NCI-H1930 (cell line): ENCODE results near the gene XDH.

Experiments used
- DNase-seq, 2 experiments: peaks; one replicate each; lab custom pipeline; 2025; lab: John Stamatoyannopoulos, UW

XDH gene

GRCh38 chr2:31402388-31402787, 12.2 kb downstream of the XDH start:
- DNase-seq = no peak

- DNase-seq = no peak
Observed at GRCh38 chr2:31401580-31401979, 13.0 kb downstream of the XDH start.

- DNase-seq = no peak
Observed at GRCh38 chr2:31398881-31399280, 15.7 kb downstream of the XDH start.

- DNase-seq = no peak
Observed at GRCh38 chr2:31397094-31397493, 17.4 kb downstream of the XDH start.

- DNase-seq = no peak
Observed at GRCh38 chr2:31390324-31390723, 24.2 kb downstream of the XDH start.

- DNase-seq = no peak
Observed at GRCh38 chr2:31388736-31389135, 25.8 kb downstream of the XDH start.

- no peak for DNase-seq
Observed at GRCh38 chr2:31387850-31388249, 26.7 kb downstream of the XDH start.

GRCh38 chr2:31386648-31387047, 27.9 kb downstream of the XDH start:
- no peak for DNase-seq

- DNase-seq = no peak
Observed at GRCh38 chr2:31386172-31386571, 28.4 kb downstream of the XDH start.

- DNase-seq = no peak
Observed at GRCh38 chr2:31384771-31385276, 29.7 kb downstream of the XDH start.

- DNase-seq = no peak
Observed at GRCh38 chr2:31384351-31384750, 30.2 kb downstream of the XDH start.

GRCh38 chr2:31383471-31384153, 30.9 kb downstream of the XDH start:
- no peak for DNase-seq

GRCh38 chr2:31382452-31383120, 32.0 kb downstream of the XDH start:
- no peak for DNase-seq

GRCh38 chr2:31381601-31382000, 32.9 kb downstream of the XDH start:
- DNase-seq = no peak

- no peak for DNase-seq
Observed at GRCh38 chr2:31380243-31380642, 34.3 kb downstream of the XDH start.

- DNase-seq = no peak
Observed at GRCh38 chr2:31379747-31380146, 34.8 kb downstream of the XDH start.

- DNase-seq = no peak
Observed at GRCh38 chr2:31378791-31379501, 35.6 kb downstream of the XDH start.

GRCh38 chr2:31378389-31378788, 36.2 kb downstream of the XDH start:
- no peak for DNase-seq

- DNase-seq = no peak
Observed at GRCh38 chr2:31373127-31373526, 41.4 kb downstream of the XDH start.

- no peak for DNase-seq
Observed at GRCh38 chr2:31372097-31372496, 42.4 kb downstream of the XDH start.

GRCh38 chr2:31371691-31372090, 42.9 kb downstream of the XDH start:
- DNase-seq = no peak

GRCh38 chr2:31366733-31367132, 47.8 kb downstream of the XDH start:
- DNase-seq = no peak
